Tibial artery (tissue), 4 donors: ENCODE measurements around the gene SLC12A8.

Experiments
- DNase-seq, 2 donors: peaks; one replicate each; pipeline ENCODE4 v3.0.0-alpha.2; 2019
- H3K27ac ChIP-seq, 2 donors: fragments of 200-600 bp; sonication (generic) in 1 of 2; 1 replicate in 1 of 2; 2 replicates in 1 of 2; pipeline ENCODE4 v1.5.1; 2018 to 2019; ENCODE audit warnings: mild to moderate bottlenecking in 1 of 2
- H3K27me3 ChIP-seq, 2 donors: fragments of 200-600 bp; sonication (generic) in 1 of 2; one replicate each; pipeline versions ENCODE4 v1.5.1 to v1.6.0; 2016 to 2019
- H3K36me3 ChIP-seq, 3 donors: fragments of 200-600 bp; sonication (generic) in 2 of 3; one replicate each; pipeline ENCODE4 v1.5.1; 2016 to 2019; ENCODE audit warnings: mild to moderate bottlenecking in 2 of 3
- H3K4me1 ChIP-seq, 4 donors: fragments of 200-600 bp; sonication (generic) in 2 of 4; 1 replicate in 3 of 4; 2 replicates in 1 of 4; pipeline ENCODE4 v1.5.1; 2016 to 2019
- H3K4me3 ChIP-seq, 2 donors: fragments of 200-600 bp; sonication (generic) in 1 of 2; 1 replicate in 1 of 2; 2 replicates in 1 of 2; pipeline ENCODE4 v1.5.1; 2018 to 2019; ENCODE audit warnings: mild to moderate bottlenecking in 2 of 2
- H3K9me3 ChIP-seq, 3 donors: fragments of 200-600 bp; sonication (generic) in 1 of 3; one replicate each; pipeline ENCODE4 v1.5.1; 2016 to 2019
- intact Hi-C: fragments of 100-400 bp; cut with DNase I; formaldehyde crosslinking; loops from one replicate; pipeline ENCODE4 v1.15.0; 2023; ENCODE audit warnings: low total_unique reads
- TF ChIP-seq, protein P1 (sequence below), 2 experiments: fragments of 200-600 bp in 1 of 2; fragments of 450-650 bp in 1 of 2; IDR thresholded peaks; one replicate each; pipeline ENCODE4 v1.5.1; 2017 to 2019; ENCODE audit warnings: antibody characterized with exemption in 2 of 2, mild to moderate bottlenecking in 1 of 2, moderate library complexity in 1 of 2

SLC12A8 gene

DNA sequence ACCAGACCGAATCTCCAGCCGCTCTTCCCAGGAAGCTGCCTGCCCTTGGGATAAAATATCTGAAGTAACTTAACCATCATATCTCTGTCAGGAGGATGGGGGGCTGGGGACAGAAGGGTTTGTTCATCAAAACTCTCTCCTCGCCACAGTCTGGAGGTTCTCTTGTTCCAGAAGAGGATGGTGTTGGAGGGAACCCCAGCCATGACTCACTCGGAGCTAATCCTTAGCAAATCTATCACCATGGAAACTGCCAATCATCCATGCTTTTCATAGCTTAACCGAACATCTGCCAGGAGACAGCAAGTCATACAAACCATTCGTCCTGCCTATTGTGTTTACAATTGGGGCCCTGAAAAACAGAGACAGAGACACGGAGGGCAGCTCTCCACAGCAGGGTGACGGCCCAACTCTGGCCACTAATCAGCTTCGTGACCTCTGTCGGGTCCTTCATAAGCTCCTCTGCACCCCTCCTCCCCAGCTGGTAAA, 83.0 kb downstream of the SLC12A8 start:
- DNase-seq = peak; percentile 85 to 86
- Histone ChIP-seq H3K27me3 (no peaks in the 10 kb centered on the region), H3K27ac (peak overlapping the region; percentile 31 to 37), H3K4me1 (peaks cover 0 to 19% (median 10%) of the 10 kb centered on the region in 4 donors), H3K36me3 (no peaks in the 10 kb centered on the region), H3K9me3 (no peaks in the 10 kb centered on the region), H3K4me3 (no peak overlapping the region)
- TF ChIP-seq, protein P1, sequence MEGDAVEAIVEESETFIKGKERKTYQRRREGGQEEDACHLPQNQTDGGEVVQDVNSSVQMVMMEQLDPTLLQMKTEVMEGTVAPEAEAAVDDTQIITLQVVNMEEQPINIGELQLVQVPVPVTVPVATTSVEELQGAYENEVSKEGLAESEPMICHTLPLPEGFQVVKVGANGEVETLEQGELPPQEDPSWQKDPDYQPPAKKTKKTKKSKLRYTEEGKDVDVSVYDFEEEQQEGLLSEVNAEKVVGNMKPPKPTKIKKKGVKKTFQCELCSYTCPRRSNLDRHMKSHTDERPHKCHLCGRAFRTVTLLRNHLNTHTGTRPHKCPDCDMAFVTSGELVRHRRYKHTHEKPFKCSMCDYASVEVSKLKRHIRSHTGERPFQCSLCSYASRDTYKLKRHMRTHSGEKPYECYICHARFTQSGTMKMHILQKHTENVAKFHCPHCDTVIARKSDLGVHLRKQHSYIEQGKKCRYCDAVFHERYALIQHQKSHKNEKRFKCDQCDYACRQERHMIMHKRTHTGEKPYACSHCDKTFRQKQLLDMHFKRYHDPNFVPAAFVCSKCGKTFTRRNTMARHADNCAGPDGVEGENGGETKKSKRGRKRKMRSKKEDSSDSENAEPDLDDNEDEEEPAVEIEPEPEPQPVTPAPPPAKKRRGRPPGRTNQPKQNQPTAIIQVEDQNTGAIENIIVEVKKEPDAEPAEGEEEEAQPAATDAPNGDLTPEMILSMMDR (IDR thresholded peaks at IDR 0.05) = no peak
- intact Hi-C loops = no loop called here

DNA sequence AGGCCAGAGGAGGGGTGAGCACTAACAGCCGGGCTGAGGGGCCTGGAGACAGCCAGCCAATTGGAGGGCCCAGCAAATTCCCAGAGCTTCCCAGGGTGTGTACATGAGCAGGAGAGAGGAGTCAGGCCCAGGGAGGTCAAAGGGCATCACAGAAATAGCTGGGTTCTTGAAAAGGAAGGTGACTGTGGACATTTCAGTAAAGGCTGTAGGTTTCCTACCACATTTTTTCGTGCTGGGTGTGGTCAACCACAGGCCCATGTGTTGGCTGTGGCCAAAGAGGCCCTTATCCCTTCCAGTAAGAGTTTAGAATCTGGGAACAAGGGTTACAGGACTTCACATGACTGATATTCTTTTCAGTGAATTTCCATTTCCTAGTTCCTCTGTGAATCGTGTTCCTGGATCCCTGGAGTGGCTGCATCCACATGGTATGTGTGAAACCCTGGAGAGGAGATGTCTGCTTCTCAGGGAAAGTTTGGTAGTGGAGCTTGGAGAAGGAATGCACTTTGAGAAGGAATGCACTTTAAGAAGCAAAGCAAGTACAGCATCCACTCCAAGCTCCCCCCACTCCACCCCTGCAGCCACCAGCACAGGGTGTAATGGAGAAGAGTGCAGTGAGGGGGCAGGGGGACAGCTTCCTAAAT, 83.6 kb downstream of the SLC12A8 start:
- no peaks in the 10 kb centered on the region for H3K27me3 ChIP-seq
- no peak for DNase-seq
- peak overlapping the region; percentile 37 to 39 for H3K27ac ChIP-seq
- TF ChIP-seq, protein P1 (IDR thresholded peaks at IDR 0.05) = no peak
- H3K4me1 ChIP-seq = peaks cover 0 to 19% (median 10%) of the 10 kb centered on the region in 4 donors
- intact Hi-C loops = no loop called here
- H3K4me3 ChIP-seq = no peak overlapping the region
- no peaks in the 10 kb centered on the region for H3K36me3 ChIP-seq
- no peaks in the 10 kb centered on the region for H3K9me3 ChIP-seq

DNA sequence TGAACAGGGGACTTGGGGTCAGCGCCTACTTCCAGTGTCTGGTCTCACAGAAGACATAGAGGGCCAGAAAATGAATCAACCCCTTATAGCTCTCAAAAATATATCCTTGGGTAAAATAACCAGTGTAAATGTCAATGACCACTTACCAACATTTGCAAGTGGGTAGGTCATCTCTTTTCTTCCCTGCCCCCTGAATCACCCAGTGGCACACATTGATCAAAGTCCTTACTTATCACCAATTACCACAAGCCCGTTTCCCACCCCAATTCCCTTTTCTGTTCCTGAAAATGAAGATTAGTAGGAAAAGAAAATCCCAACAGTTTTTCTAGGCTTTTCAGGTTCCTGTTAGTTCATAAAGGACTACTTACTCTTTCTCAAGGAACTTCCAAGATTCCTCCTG, 86.2 kb downstream of the SLC12A8 start:
- H3K27me3 ChIP-seq = no peaks in the 10 kb centered on the region
- no peaks in the 10 kb centered on the region for H3K36me3 ChIP-seq
- H3K4me3 ChIP-seq = no peak overlapping the region
- H3K27ac ChIP-seq = no peak overlapping the region
- no peak for DNase-seq
- H3K4me1 ChIP-seq = peaks cover 0 to 19% (median 10%) of the 10 kb centered on the region in 4 donors
- TF ChIP-seq, protein P1 (IDR thresholded peaks at IDR 0.05) = no peak
- intact Hi-C loops = no loop called here
- H3K9me3 ChIP-seq = no peaks in the 10 kb centered on the region

DNA sequence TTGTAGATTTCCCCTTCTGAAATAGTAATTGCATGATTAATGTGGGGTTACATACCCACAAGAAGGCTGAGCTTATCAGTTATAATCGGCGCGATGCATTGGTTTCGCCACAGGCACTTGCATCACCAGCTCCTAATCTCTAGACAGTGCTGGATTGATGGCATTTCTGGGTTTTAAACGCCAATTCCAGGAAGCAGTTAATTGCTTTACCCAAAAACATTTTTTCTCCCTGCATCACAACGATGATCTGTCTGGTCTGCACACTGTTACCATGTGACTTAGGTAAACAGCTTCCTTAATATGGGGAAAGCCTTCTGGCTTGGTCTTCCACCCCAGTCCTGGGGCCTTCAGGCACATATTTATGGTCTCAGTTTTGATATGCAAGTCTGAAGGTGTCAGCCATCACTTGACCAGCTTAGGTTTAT, 86.7 kb downstream of the SLC12A8 start:
- Histone ChIP-seq H3K4me1 (peaks cover 0 to 21% (median 13%) of the 10 kb centered on the region in 4 donors), H3K27ac (no peak overlapping the region), H3K27me3 (no peaks in the 10 kb centered on the region), H3K9me3 (no peaks in the 10 kb centered on the region), H3K36me3 (no peaks in the 10 kb centered on the region), H3K4me3 (no peak overlapping the region)
- intact Hi-C loops = no loop called here
- DNase-seq = no peak
- TF ChIP-seq, protein P1 (IDR thresholded peaks at IDR 0.05) = no peak

DNA sequence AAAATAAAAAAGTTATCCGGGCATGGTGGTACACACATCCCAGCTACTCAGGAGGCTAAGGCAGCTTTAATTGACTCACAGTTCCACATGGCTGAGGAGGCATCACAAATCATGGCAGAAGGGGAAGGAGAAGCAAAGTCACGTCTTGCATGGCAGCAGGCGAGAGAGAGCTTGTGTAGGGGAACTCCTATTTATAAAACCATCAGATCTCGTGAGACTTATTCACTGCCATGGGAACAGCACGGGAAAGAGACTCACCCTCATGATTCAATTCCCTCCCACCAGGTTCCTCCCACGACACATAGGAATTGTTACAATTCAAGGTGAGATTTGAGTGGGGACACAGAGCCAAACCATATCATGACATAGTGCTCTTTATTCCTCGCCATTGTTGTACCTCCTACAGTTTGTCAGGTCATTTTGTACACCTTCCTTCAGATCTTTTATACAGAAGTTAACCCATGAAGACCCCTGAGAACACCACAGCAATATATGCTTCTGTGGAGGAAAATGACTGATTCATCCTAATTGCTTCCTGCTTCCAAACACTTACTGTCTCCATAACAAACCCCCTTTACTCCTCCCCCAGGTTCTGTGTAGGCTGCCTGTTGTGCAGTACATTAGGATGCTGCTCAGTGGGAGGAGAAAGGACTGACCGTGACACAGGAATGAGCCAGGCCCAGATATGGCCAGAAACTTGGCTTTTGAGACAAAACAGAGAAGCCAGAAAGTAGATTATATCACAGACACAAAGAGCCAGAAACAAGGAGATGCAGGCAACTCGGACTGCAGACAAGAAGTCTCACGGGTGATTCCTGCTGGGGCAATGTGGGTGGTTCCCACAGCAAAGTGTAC, 88.9 kb downstream of the SLC12A8 start:
- Histone ChIP-seq H3K4me3 (no peak overlapping the region), H3K27ac (no peak overlapping the region), H3K9me3 (no peaks in the 10 kb centered on the region), H3K36me3 (no peaks in the 10 kb centered on the region), H3K4me1 (peaks cover 0 to 22% (median 8%) of the 10 kb centered on the region in 4 donors), H3K27me3 (no peaks in the 10 kb centered on the region)
- no peak for DNase-seq
- intact Hi-C loops = no loop called here
- TF ChIP-seq, protein P1 (IDR thresholded peaks at IDR 0.05) = no peak
